BLaER1 treated with 17β-estradiol and CSF1 and Interleukin-3, amounts not matched to agents 10 nM and 100 nM (cell line): ENCODE data around the gene ANKRD13C.

Experiments used
- H3K27ac ChIP-seq, 11 experiments: shearing (Covaris generic); formaldehyde crosslinking; 2 replicates each; pipeline ENCODE4 v1.8.1; 2022
- H3K27me3 ChIP-seq, 11 experiments: shearing (Covaris generic); formaldehyde crosslinking; 2 replicates each; pipeline ENCODE4 v1.8.1; 2022
- H3K36me3 ChIP-seq, 11 experiments: shearing (Covaris generic); formaldehyde crosslinking; 2 replicates each; pipeline ENCODE4 v1.8.1; 2022
- H3K4me1 ChIP-seq, 10 experiments: shearing (Covaris generic); formaldehyde crosslinking; 2 replicates each; pipeline ENCODE4 v1.8.1; 2022
- H3K4me2 ChIP-seq, 11 experiments: shearing (Covaris generic); formaldehyde crosslinking; 2 replicates each; pipeline ENCODE4 v1.8.1; 2022
- H3K4me3 ChIP-seq, 10 experiments: shearing (Covaris generic); formaldehyde crosslinking; 2 replicates each; pipeline ENCODE4 v1.8.1; 2022
- H3K9ac ChIP-seq, 11 experiments: shearing (Covaris generic); formaldehyde crosslinking; 2 replicates each; pipeline ENCODE4 v1.8.1; 2022
- H3K9me3 ChIP-seq, 11 experiments: shearing (Covaris generic); formaldehyde crosslinking; replicated peaks in 1 of 11; 2 replicates each; pipeline ENCODE4 v1.8.1; 2022
- H4K20me1 ChIP-seq, 11 experiments: shearing (Covaris generic); formaldehyde crosslinking; 2 replicates each; pipeline ENCODE4 v1.8.1; 2022
- Cebpa-rat ChIP-seq, 11 experiments: shearing (Covaris generic); IDR thresholded peaks; 2 replicates each; pipeline ENCODE4 v1.8.1; 2022

The ANKRD13C gene

GRCh38 chr1:70288166-70288565, 66.4 kb downstream of the ANKRD13C start:
- H3K4me2 ChIP-seq, result no peak overlapping the region
- H4K20me1 ChIP-seq, result peaks cover 0 to 3% (median 0%) of the 10 kb centered on the region in 11 experiments; a peak in 2 of 22 replicates
- H3K9me3 ChIP-seq, result no peaks in the 10 kb centered on the region
- H3K4me3 ChIP-seq, result no peak overlapping the region
- no peak overlapping the region for H3K9ac ChIP-seq
- H3K36me3 ChIP-seq, result peaks cover 47 to 92% (median 58%) of the 10 kb centered on the region in 11 experiments
- H3K27ac ChIP-seq, result no peak overlapping the region
- no peak for TF ChIP-seq Cebpa-rat (IDR thresholded peaks at IDR 0.05)
- no peaks in the 10 kb centered on the region for H3K27me3 ChIP-seq
- no peaks in the 10 kb centered on the region for H3K4me1 ChIP-seq

DNA sequence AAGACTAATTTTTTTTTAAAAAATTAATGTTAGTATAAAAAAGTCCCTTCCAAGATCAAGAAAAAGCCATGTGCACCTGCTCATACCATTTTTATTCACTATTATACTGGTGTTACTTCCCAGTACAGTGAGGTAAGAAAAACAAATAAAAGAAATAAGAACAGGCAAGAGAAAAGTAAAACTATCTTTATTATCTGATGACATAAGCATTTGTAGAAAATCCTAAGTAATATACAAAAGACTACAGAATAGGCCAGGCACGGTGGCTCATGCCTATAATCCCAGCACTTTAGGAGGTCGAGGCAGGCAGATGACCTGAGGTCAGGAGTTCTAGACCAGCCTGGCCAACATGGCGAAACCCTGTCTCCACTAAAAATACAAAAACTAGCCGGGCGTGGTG, 68.1 kb downstream of the ANKRD13C start:
- TF ChIP-seq Cebpa-rat (IDR thresholded peaks at IDR 0.05), result no peak
- peaks cover 0 to 3% (median 0%) of the 10 kb centered on the region in 11 experiments; a peak in 1 of 22 replicates for H4K20me1 ChIP-seq

GRCh38 chr1:70284366-70284765, 70.2 kb downstream of the ANKRD13C start:
- Histone ChIP-seq H3K9ac (no peak overlapping the region), H3K9me3 (no peaks in the 10 kb centered on the region), H3K27ac (no peak overlapping the region), H3K4me1 (no peaks in the 10 kb centered on the region), H4K20me1 (peaks cover 0 to 3% (median 0%) of the 10 kb centered on the region in 11 experiments; a peak in 2 of 22 replicates), H3K27me3 (no peaks in the 10 kb centered on the region), H3K4me3 (no peak overlapping the region), H3K36me3 (peaks cover 33 to 92% (median 46%) of the 10 kb centered on the region in 11 experiments; a peak in 21 of 22 replicates), H3K4me2 (no peak overlapping the region)
- no peak for TF ChIP-seq Cebpa-rat (IDR thresholded peaks at IDR 0.05)

More for the DNA sequence above, 68.1 kb downstream of the ANKRD13C start:
- Histone ChIP-seq H3K4me2 (no peak overlapping the region), H3K27me3 (no peaks in the 10 kb centered on the region), H3K36me3 (peaks cover 43 to 92% (median 53%) of the 10 kb centered on the region in 11 experiments), H3K4me1 (no peaks in the 10 kb centered on the region), H3K4me3 (no peak overlapping the region), H3K27ac (no peak overlapping the region), H3K9ac (no peak overlapping the region), H3K9me3 (no peaks in the 10 kb centered on the region)

GRCh38 chr1:70278710-70279109, 75.8 kb downstream of the ANKRD13C start:
- no peak overlapping the region for H3K9ac ChIP-seq
- H3K27me3 ChIP-seq, result no peaks in the 10 kb centered on the region
- peaks cover 0 to 5% (median 0%) of the 10 kb centered on the region in 11 experiments; a peak in 2 of 22 replicates for H4K20me1 ChIP-seq
- H3K9me3 ChIP-seq, result no peaks in the 10 kb centered on the region
- H3K4me1 ChIP-seq, result no peaks in the 10 kb centered on the region
- no peak overlapping the region for H3K4me2 ChIP-seq
- no peak overlapping the region for H3K4me3 ChIP-seq
- TF ChIP-seq Cebpa-rat (IDR thresholded peaks at IDR 0.05), result no peak
- H3K36me3 ChIP-seq, result peaks cover 28 to 96% (median 59%) of the 10 kb centered on the region in 11 experiments
- H3K27ac ChIP-seq, result no peak overlapping the region

DNA sequence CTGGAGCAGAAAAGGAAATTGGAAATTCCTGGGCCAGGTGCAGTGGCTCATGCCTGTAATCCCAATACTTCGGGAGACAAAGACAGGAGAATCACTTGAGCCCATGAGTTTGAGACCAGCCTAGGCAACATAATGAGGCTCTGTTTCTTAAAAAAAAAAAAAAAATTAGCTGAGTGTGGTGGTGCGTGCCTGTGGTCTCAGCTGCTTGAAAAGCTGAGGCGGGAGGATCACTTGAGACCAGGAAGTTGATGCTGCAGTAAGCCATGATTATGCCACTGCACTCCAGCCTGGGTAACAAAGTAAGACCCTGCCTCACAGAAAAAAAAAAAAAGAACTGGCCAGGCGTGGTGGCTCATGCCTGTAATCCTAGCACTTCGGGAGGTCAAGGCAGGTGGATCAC, 76.6 kb downstream of the ANKRD13C start:
- Histone ChIP-seq H3K4me2 (no peak overlapping the region), H3K9me3 (no peaks in the 10 kb centered on the region), H3K36me3 (peaks cover 36 to 96% (median 65%) of the 10 kb centered on the region in 11 experiments), H3K4me1 (no peaks in the 10 kb centered on the region), H3K27ac (no peak overlapping the region), H3K9ac (no peak overlapping the region), H3K27me3 (no peaks in the 10 kb centered on the region), H3K4me3 (no peak overlapping the region), H4K20me1 (peaks cover 0 to 5% (median 0%) of the 10 kb centered on the region in 11 experiments; a peak in 2 of 22 replicates)
- no peak for TF ChIP-seq Cebpa-rat (IDR thresholded peaks at IDR 0.05)

GRCh38 chr1:70265946-70266345, 88.6 kb downstream of the ANKRD13C start:
- Histone ChIP-seq H3K4me3 (no peak overlapping the region), H3K4me1 (no peaks in the 10 kb centered on the region), H3K9me3 (peaks cover 0 to 15% (median 11%) of the 10 kb centered on the region in 11 experiments; a peak in 14 of 22 replicates), H3K36me3 (peaks cover 29 to 93% (median 56%) of the 10 kb centered on the region in 11 experiments), H3K27me3 (no peaks in the 10 kb centered on the region), H3K4me2 (no peak overlapping the region), H3K9ac (no peak overlapping the region), H4K20me1 (no peaks in the 10 kb centered on the region), H3K27ac (no peak overlapping the region)
- TF ChIP-seq Cebpa-rat (IDR thresholded peaks at IDR 0.05), result no peak

- no peak overlapping the region for H3K4me2 ChIP-seq
- no peaks in the 10 kb centered on the region for H4K20me1 ChIP-seq
- TF ChIP-seq Cebpa-rat (IDR thresholded peaks at IDR 0.05), result no peak
- no peak overlapping the region for H3K4me3 ChIP-seq
- no peaks in the 10 kb centered on the region for H3K4me1 ChIP-seq
- no peak overlapping the region for H3K27ac ChIP-seq
- no peak overlapping the region for H3K9ac ChIP-seq
- peaks cover 25 to 82% (median 48%) of the 10 kb centered on the region in 11 experiments for H3K36me3 ChIP-seq
- H3K27me3 ChIP-seq, result no peaks in the 10 kb centered on the region
- H3K9me3 ChIP-seq, result peaks cover 0 to 15% (median 11%) of the 10 kb centered on the region in 11 experiments; a peak in 14 of 22 replicates
These were observed 89.7 kb downstream of the ANKRD13C start for GRCh38 chr1:70264839-70265238.

DNA sequence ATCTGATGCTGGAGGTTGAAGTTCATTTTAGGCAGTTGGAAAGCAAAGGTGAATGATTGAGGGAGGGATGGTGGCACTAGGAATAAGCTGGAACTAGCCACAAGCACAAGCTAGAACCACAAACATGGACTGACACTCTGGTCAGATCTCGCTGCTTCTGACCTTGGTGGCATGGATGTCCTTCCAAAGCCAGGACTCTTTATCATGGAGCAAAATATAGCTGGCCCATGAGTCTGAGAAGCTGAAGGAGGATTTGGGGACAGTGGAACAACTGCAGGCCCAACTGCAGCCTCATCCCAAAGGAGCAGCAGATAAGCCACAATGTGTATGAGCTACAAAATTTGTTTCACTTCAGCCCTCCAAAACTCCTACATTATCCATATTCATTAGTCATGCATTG, 97.9 kb downstream of the ANKRD13C start:
- no peak for TF ChIP-seq Cebpa-rat (IDR thresholded peaks at IDR 0.05)
- Histone ChIP-seq H3K4me1 (no peaks in the 10 kb centered on the region), H3K4me3 (no peak overlapping the region), H3K27ac (no peak overlapping the region), H3K4me2 (no peak overlapping the region), H3K9ac (no peak overlapping the region), H4K20me1 (peaks cover 4 to 17% (median 9%) of the 10 kb centered on the region in 11 experiments; a peak in 13 of 22 replicates), H3K27me3 (no peaks in the 10 kb centered on the region), H3K36me3 (peaks cover 16 to 27% (median 23%) of the 10 kb centered on the region in 11 experiments), H3K9me3 (no peaks in the 10 kb centered on the region)

DNA sequence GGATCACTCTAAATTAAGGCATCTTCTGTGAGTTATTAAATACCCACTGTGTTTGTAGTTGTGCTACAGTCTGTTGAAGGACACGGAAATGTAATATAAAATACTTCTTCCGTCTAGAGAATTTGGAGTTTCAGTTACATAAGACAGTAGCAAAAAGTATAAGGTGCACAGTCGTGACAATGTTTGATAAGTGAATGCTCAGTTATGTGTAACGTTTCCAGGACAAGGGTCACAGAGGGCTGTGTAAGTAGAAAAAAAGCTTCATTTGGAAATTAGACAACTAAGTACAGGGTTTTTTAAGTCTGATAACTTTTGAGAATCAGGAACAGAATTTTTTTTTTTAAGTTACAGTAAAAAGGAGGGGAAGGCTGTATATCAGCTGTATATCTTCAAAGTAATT, 105.8 kb downstream of the ANKRD13C start:
- Histone ChIP-seq H3K27me3 (no peaks in the 10 kb centered on the region), H4K20me1 (peaks cover 12 to 94% (median 81%) of the 10 kb centered on the region in 11 experiments; a peak in 21 of 22 replicates), H3K4me1 (no peaks in the 10 kb centered on the region), H3K4me3 (no peak overlapping the region), H3K36me3 (peaks cover 95 to 100% (median 98%) of the 10 kb centered on the region in 11 experiments), H3K9ac (no peak overlapping the region), H3K9me3 (no peaks in the 10 kb centered on the region), H3K27ac (no peak overlapping the region), H3K4me2 (no peak overlapping the region)
- no peak for TF ChIP-seq Cebpa-rat (IDR thresholded peaks at IDR 0.05)

- Histone ChIP-seq H3K4me1 (no peaks in the 10 kb centered on the region), H3K27ac (no peak overlapping the region), H3K36me3 (peaks cover 96 to 100% (median 99%) of the 10 kb centered on the region in 11 experiments), H3K27me3 (no peaks in the 10 kb centered on the region), H3K4me2 (no peak overlapping the region), H3K4me3 (no peak overlapping the region), H3K9ac (no peak overlapping the region), H3K9me3 (no peaks in the 10 kb centered on the region), H4K20me1 (peaks cover 16 to 98% (median 83%) of the 10 kb centered on the region in 11 experiments; a peak in 21 of 22 replicates)
- no peak for TF ChIP-seq Cebpa-rat (IDR thresholded peaks at IDR 0.05)
These were observed 106.8 kb downstream of the ANKRD13C start for GRCh38 chr1:70247768-70248167.
